ENCODE results near the gene ASF1A.

GRCh38 chr6:118953391-118953790 is 59.4 kb downstream of the ASF1A start:
- TF ChIP-seq CTCF (IDR thresholded peaks at IDR 0.05): no peak
- TF ChIP-seq POLR2A (IDR thresholded peaks at IDR 0.05): no peak

Data from body of pancreas (tissue), 4 donors.